HepG2 (cell line): ENCODE data around the gene SLC9A1. TPM values are rescaled to one million over a fixed set of nuclear protein-coding genes. Genes with fewer than 3 reads are reported as not detected.

Experiments
- FOXO1 ChIP-seq: sonication (generic); formaldehyde crosslinking; IDR thresholded peaks from 2 replicates; pipeline ENCODE4 v1.4.0; 2020; ENCODE audit warnings: missing genetic modification reagents
- FOXP4 ChIP-seq: sonication (generic); formaldehyde crosslinking; IDR thresholded peaks from 2 replicates; pipeline ENCODE4 v1.4.0; 2020; ENCODE audit warnings: missing genetic modification reagents
- FUBP1 ChIP-seq: sonication (generic); formaldehyde crosslinking; IDR thresholded peaks from 2 replicates; pipeline ENCODE4 v1.5.1; 2020; ENCODE audit warnings: missing genetic modification reagents, mild to moderate bottlenecking, borderline replicate concordance
- PAXIP1 ChIP-seq: sonication (generic); formaldehyde crosslinking; conservative IDR thresholded peaks from 2 replicates; pipeline ENCODE4 v1.4.0; 2020; ENCODE audit warnings: mild to moderate bottlenecking, missing genetic modification reagents, moderate library complexity
- RFX1 ChIP-seq: fragments of 450-650 bp; IDR thresholded peaks from 2 replicates; pipeline ENCODE4 v1.6.1; 2017
- RFX5 ChIP-seq: IDR thresholded peaks from 2 replicates; pipeline ENCODE4 v1.6.1; 2011; ENCODE audit warnings: low read depth, low read length, improper control_type of control experiment
- ZNF746 ChIP-seq: sonication (generic); formaldehyde crosslinking; IDR thresholded peaks from 2 replicates; pipeline ENCODE4 v1.8.0; 2022; ENCODE audit warnings: mild to moderate bottlenecking, missing genetic modification reagents
- ZNF883 ChIP-seq: sonication (generic); formaldehyde crosslinking; IDR thresholded peaks from 2 replicates; pipeline ENCODE4 v1.5.1; 2020; ENCODE audit warnings: mild to moderate bottlenecking, missing genetic modification reagents; ENCODE audit errors: not compliant biosample characterization
- polyA plus RNA-seq, 8 experiments: library from polyadenylated mRNA; depleted of rRNA in 3 of 8; stranded (reverse) in 7 of 8; unstranded in 1 of 8; fragments of >200 nt; fragmentation: Illumina TruSeq in 4 of 8; extraction: Trizol in 4 of 8; gene quantifications; 2 replicates each; pipeline versions ENCODE4 v1.2.1 to v1.2.3, GENCODE V29; 2011 to 2016; ENCODE audit warnings: low read depth in 4 of 8, missing spikeins in 1 of 8, mixed read lengths in 1 of 8; ENCODE audit not compliant: insufficient read depth in 1 of 8
- total RNA-seq, 5 experiments: library from RNA; depleted of rRNA; stranded (reverse); fragments of >200 nt; fragmentation: Illumina TruSeq; extraction: Trizol; gene quantifications; 2 replicates each; pipeline ENCODE4 v1.2.3, GENCODE V29; 2016; ENCODE audit warnings: low read depth in 1 of 5
- TF ChIP-seq, protein P1 (sequence below): sonication (generic); formaldehyde crosslinking; IDR thresholded peaks from 2 replicates; pipeline ENCODE4 v1.5.1; 2020; ENCODE audit warnings: mild to moderate bottlenecking, missing genetic modification reagents, moderate library complexity
- TF ChIP-seq, protein P2 (sequence below): sonication (generic); formaldehyde crosslinking; IDR thresholded peaks from 2 replicates; pipeline ENCODE4 v1.5.0; 2020; ENCODE audit warnings: mild to moderate bottlenecking, missing genetic modification reagents, moderate library complexity
- TF ChIP-seq, protein P3 (sequence below): sonication (generic); formaldehyde crosslinking; IDR thresholded peaks from 2 replicates; pipeline ENCODE4 v1.5.1; 2020; ENCODE audit warnings: missing genetic modification reagents, mild to moderate bottlenecking, borderline replicate concordance

The SLC9A1 gene
- total and polyA plus RNA-seq, 2 of the 13 experiments (the other 11 are each of a cell fraction or from before 2014, with no cell fraction given) = 1.4 to 2.9 TPM

- TF ChIP-seq, protein P1, sequence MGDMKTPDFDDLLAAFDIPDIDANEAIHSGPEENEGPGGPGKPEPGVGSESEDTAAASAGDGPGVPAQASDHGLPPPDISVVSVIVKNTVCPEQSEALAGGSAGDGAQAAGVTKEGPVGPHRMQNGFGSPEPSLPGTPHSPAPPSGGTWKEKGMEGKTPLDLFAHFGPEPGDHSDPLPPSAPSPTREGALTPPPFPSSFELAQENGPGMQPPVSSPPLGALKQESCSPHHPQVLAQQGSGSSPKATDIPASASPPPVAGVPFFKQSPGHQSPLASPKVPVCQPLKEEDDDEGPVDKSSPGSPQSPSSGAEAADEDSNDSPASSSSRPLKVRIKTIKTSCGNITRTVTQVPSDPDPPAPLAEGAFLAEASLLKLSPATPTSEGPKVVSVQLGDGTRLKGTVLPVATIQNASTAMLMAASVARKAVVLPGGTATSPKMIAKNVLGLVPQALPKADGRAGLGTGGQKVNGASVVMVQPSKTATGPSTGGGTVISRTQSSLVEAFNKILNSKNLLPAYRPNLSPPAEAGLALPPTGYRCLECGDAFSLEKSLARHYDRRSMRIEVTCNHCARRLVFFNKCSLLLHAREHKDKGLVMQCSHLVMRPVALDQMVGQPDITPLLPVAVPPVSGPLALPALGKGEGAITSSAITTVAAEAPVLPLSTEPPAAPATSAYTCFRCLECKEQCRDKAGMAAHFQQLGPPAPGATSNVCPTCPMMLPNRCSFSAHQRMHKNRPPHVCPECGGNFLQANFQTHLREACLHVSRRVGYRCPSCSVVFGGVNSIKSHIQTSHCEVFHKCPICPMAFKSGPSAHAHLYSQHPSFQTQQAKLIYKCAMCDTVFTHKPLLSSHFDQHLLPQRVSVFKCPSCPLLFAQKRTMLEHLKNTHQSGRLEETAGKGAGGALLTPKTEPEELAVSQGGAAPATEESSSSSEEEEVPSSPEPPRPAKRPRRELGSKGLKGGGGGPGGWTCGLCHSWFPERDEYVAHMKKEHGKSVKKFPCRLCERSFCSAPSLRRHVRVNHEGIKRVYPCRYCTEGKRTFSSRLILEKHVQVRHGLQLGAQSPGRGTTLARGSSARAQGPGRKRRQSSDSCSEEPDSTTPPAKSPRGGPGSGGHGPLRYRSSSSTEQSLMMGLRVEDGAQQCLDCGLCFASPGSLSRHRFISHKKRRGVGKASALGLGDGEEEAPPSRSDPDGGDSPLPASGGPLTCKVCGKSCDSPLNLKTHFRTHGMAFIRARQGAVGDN (CRISPR knock-in tag) = peak; percentile 40; the same call in 1 of the 2 replicates
- TF ChIP-seq ZNF883 (CRISPR knock-in tag) (peak; percentile 26), RFX1 (0 out of 2 replicates have a peak, but pooled peaks have one; percentile 4), PAXIP1 (peak; percentile 79; the same call in 1 of the 2 replicates), FUBP1 (CRISPR knock-in tag) (no peak), FOXO1 (no peak), FOXP4 (peak; percentile 29; the same call in 1 of the 2 replicates), ZNF746 (CRISPR knock-in tag) (peak; percentile 22; the same call in 1 of the 2 replicates), RFX5 (peak; percentile 67)
- TF ChIP-seq, protein P2, sequence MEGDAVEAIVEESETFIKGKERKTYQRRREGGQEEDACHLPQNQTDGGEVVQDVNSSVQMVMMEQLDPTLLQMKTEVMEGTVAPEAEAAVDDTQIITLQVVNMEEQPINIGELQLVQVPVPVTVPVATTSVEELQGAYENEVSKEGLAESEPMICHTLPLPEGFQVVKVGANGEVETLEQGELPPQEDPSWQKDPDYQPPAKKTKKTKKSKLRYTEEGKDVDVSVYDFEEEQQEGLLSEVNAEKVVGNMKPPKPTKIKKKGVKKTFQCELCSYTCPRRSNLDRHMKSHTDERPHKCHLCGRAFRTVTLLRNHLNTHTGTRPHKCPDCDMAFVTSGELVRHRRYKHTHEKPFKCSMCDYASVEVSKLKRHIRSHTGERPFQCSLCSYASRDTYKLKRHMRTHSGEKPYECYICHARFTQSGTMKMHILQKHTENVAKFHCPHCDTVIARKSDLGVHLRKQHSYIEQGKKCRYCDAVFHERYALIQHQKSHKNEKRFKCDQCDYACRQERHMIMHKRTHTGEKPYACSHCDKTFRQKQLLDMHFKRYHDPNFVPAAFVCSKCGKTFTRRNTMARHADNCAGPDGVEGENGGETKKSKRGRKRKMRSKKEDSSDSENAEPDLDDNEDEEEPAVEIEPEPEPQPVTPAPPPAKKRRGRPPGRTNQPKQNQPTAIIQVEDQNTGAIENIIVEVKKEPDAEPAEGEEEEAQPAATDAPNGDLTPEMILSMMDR (CRISPR knock-in tag) = 0 out of 2 replicates have a peak, but pooled peaks have one; percentile 1
- TF ChIP-seq, protein P3, sequence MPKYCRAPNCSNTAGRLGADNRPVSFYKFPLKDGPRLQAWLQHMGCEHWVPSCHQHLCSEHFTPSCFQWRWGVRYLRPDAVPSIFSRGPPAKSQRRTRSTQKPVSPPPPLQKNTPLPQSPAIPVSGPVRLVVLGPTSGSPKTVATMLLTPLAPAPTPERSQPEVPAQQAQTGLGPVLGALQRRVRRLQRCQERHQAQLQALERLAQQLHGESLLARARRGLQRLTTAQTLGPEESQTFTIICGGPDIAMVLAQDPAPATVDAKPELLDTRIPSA (CRISPR knock-in tag) = 0 out of 2 replicates have a peak, but pooled peaks have one; percentile 39
Measured at GRCh38 chr1:27099587-27100334, 55.2 kb downstream of the SLC9A1 start (continued).
